ENCODE results near the gene IVL.

GRCh38 chr1:152919071-152919470 lies 10.7 kb downstream of the IVL start:
- TF ChIP-seq CTCF (IDR thresholded peaks at IDR 0.05; ENCODE audit: poor library complexity): no peak
- TF ChIP-seq EZH2 (IDR thresholded peaks at IDR 0.05; ENCODE audit: borderline replicate concordance): no peak

Measured in hepatocyte (in vitro differentiated cells).